NCI-H1092 (cell line): ENCODE measurements around the gene ABCE1.
"Not testable (repeated sequence)": the region's sequence is repeated elsewhere in the genome, so short reads cannot be mapped to it uniquely, and the experiment has no call there.

Experiments
- DNase-seq: peaks from one replicate; lab custom pipeline; 2025; lab: John Stamatoyannopoulos, UW

The ABCE1 gene

DNA sequence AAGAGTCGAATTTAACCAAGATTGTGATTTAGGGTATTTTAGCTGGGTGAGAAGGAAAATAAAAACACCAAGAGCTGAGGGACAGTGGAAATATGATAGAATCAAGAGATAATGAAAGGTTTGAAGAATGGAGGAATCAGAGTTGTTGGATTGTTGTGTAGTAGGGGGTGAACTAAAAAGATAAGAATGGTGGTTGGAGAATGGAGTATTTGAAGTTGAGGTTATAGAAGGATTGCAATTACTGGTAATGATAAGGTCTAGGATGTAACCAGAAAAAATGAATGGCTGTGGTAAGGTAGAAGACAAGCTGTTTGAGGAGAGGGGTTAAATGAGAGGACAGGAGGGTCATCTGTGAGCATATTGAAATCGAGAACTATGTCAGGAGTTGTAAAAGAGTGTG lies 4.5 kb downstream of the ABCE1 start:
- no peak for DNase-seq

DNA sequence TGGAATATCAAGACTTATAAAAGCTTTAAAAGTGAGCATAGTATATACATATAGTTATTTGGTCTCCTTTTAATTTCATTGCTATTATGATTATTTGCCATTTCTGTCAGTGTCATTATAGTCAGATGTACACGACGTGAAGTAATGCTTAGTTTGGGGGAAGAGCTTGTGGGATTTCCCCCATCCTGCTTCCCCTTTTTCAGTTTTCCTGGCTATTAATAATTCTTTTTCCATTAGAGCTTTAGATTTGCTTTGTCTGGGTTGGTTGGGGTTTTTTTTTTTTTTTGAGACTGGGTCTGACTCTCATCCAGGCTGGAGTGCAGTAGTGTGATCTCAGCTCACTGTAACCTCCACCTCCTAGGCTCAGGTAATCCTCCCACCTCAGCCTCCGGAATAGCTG lies 5.4 kb downstream of the ABCE1 start:
- no peak for DNase-seq

DNA sequence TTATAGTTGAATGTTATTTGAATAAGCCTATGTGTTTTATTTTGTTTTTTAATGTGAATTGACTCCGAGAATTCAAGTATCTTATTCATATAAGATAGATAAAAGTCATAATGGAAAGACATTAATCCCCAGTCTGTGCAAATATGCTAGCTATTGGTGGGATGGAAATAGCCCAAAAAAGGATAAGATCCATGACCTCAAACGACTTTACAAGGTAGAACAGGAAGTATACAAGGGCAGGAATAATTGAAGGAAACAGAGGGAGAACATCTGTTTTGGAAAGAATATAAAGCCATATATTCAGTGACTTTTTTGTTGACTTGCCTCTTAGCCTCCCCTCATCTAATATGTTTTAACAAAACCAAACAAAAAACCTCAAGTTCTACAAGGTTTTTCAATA lies 9.0 kb downstream of the ABCE1 start:
- DNase-seq: no peak

DNA sequence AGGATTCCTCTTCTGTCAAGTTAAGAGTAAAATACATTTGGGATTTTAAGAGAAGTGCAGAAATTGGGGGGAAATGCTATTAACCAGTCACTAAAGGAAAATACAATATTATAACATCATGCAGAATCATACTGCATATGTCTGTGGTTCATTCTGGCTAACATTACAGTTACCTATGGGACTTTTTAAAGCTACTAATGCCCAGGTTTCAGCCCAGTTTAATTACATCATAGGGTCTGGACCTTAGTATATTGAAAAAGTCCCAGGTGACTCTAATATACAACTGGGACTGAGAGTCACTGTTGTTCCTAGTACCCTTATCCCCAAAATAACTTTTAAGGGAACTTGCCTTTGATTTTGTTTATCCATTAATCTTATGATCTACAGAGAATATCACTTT lies 10.0 kb downstream of the ABCE1 start:
- DNase-seq: no peak

DNA sequence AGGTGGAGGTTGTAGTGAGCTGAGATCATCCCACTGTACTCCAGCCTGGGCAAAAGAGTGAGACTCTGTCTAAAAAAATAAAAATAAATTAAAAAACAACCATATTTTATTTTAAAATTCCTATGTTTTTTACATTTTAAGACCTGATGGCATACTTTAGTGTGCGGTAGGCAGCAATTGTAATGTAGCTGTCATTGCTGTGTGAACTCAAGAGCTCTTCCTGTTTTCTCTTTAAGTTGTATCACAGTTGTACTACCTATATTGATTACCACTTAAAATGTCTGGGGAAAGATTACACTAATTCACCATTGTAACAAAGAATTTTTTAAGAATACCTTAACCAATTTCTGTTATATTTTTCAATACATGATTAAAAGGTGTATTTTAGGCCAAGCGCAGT lies 27.3 kb downstream of the ABCE1 start:
- DNase-seq: no peak

DNA sequence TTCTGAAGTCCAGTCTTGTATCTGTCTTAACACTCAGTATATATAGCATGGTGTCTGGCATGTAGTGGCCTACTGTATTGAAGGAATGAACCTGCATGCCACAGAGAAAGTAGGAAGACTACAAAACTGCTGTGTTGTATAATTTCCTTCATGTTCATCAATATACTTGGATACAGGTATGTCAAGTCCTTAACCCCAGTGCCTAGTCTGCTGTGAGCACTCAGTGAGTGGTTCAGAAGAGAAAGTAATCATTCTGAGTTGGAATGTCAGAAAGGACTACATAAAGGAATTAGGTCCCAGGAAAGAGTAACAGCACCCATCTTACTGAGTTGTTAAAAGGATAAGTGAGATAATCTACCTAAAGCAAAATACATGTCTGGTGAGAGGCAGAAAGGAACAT lies 32.0 kb downstream of the ABCE1 start:
- DNase-seq: no peak

DNA sequence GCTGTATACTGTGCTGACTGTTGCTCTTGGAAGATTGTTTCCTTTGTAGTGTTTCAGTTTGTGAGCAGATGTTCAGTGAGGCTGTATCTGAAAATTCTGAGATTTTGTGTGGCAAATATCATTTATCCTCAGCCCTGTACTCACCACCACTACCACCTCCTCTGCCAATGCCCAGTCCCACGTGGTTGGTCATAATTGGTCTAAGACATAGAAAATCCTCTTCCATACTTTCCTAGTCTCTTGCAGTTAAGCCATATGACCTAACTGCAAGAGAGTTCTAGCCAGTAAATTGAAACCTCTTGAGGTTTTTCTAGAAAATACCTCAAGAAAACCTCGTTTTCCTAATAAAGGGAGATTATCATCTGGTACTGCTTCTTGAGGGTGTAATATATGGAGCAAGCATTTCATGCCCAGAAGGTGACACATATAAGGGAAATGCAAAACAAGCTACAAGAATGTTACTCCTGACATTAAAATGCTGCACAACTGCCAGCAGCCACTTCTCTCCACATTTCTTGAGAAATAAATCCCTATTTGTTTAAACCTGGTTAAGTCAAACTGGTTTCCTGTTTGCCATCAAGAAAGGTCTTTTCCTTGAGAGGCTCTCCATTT lies 32.8 kb downstream of the ABCE1 start:
- no peak for DNase-seq

DNA sequence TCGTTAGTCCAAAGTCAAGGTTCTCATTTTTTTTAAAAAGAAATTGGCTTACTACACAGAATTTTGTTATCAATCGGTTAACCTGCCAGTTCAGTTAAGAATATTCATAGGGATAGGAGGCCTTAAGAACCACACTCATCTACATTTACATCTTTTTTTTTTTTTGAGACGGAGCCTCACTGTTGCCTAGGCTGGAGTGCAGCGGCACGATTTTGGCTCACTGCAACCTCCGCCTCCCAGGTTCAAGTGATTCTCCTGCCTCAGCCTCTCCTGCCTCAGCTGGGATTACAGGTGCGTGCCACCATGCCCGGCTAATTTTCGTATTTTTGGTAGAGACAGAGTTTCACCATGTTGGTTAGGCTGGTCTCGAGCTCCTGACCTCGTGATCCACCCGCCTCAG lies 33.7 kb downstream of the ABCE1 start:
- no peak for DNase-seq

DNA sequence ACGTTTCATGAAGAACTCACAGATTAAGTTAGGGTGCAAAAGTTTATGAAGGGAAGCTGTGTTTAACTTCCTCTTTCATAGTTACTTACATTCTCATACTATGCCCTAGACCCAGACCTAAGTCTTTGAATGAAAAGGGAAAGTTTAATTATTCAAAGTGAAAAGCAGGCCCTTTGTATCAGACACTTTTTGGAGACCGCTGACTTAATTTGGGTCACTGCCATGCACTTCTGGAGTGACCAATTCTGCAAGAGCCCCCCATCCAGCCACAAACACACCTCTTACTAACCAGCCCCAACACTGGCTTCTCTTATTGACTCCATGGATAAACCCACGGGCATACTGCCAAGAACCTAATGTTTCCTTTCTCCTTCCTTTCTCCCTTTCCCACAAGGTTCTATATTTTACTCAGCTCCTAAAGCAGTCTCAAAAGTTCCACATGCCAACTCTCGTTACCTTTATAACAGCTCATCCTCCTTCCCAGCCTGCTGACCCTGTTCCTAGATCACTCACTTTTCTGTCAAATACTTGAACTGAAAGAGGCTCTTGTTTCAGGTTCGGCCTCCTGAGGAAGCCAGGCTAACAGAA lies 34.5 kb downstream of the ABCE1 start:
- no peak for DNase-seq

DNA sequence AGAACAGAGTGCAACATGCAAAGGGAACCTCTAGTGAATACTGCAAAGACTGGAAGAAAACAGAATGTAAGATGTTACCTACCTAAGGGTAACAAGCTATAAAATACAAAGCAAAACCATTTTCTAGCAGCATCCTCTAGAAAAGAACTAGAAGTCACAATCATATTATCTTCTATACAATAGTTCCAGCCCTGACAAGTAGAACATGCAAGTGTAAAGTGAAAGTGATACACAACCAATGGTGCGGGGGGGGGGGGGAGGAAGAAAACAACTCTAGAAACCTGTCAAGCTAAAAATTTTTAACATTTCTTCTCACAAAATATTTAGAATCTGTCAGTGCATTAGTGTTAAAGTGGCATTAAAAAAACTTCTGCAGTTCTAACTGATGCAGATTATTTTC lies 38.1 kb downstream of the ABCE1 start:
- not testable (repeated sequence) for DNase-seq

DNA sequence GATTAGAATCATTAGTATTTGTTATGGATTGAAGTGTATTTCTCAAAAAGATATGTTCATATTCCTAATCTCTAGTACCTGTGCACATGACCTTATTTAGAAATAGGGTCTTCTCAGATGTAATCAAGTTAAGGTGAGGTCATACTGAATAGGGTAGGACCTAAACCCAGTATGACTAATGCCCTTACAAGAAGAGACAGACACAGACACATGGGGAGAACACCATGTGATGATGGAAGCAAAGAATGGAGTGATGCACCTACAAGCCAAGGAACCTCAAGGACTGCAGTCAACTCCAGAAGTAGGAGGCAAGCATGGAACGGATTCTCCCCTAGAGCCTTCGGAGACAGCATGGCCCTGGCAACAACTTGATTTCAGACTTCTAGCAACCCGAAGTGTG lies 50.9 kb downstream of the ABCE1 start:
- DNase-seq: no peak

DNA sequence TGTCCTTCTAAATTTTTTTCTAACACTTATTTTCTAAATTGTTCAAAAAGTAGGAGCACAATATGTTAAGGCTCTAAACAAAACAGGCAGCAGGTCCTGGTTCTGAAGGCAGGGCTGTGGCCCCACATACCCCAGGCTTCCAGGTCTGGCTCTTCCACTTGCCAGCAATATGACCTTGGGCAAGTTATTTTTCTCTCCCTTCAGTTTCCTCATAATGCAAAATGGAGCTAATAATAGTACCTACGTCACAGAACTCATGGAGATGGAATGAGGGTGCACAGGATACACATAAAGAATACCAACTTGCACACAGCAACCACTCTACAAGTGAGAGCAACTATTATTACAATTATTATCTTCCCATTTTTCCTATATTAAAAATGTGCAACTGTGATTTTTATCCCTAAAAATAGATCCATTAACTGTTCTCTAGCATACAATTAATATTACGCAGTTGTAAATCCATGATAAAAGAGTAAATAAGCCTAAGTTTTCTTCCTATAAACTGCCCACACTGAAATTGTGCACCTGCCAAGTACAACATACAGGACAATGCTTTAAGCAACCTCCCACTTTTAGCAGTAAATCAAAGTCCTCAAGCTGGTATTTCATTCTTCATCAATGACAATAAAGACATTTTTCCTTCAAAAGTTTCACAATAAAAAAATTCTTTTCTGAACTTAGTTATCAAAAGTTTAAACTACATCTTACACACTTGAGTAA lies 55.2 kb downstream of the ABCE1 start:
- no peak for DNase-seq

DNA sequence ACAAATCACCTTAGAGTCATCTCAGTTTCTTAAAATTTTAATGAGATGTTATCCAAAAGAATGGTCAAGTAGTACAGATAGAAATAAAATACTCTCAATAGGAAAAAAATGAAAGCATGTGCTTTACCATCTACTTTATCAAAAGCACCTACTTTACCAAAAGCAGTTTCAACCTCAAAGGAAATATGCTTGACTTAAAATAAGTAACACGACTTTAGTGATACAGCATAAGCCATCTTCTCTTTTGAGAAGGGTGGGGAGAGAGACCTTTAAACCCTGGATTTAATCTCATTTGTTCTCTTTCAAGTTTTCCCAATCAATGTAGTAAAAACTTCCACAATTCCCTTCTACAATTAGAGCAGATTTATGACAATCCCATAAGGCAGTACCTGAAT lies 55.8 kb downstream of the ABCE1 start:
- no peak for DNase-seq

DNA sequence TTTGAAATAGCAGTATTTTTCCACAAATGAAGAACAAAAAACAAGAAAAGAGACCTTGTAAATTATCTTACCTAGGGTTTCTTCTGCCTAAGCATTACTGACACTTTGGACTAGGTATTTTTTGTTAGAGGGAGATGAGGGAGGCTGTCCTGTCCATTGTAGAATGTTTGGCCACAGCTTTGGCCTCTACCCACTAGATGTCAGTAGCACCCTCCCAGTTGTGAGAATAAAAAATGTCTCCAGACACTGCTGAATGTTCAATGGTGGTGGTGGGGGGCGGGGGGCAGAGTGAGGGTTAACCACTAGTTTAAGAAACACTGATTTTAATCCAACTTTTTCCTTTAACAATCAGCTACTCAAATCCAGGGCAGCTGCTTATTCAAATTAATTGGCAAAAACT lies 56.5 kb downstream of the ABCE1 start:
- DNase-seq: no peak

DNA sequence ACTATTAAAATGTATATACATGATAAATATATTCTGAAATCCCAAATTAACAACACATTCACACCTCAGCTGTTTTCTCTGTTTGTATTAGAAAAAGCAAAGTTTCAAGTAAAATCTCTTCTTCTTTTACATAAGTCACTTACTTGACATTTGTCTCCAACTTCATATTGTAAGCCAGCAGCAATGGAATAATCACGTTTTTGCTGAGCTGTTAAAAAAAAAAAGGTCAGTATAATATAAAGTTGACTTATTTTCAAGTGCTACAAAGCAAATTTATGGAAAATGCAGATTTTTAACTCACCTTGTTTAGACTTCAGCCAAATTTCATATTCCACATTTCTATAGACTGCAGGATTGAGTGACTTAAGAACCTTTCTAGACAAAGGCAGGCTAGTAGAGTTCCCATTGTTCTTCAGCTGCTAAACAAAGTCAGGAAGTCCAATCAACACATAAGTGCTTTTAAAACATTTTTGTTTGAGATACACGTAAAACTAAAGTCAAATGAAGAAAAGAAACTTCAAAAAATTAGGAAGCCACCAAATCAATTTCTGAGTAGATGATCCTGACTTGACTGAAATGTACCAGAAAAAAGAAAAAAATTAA lies 57.3 kb downstream of the ABCE1 start:
- DNase-seq: no peak

DNA sequence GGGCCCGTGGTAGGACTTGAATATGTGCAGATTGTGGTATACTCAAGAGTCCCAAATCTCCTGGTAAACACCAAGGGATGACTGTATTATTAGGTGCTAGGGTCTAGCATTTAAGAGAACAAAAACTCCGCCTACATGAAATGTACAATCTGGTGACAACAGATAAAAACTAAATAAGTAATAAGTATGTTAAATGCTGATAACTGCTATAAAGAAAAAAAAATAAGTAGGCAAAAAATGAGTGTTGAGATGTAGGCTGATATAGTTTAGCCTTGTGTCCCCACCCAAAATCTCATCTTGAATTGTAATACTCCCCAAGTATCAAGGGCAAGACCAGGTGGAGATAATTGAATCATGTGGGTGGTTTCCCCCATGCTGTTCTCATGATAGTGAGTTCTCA lies 58.9 kb downstream of the ABCE1 start:
- DNase-seq: no peak

DNA sequence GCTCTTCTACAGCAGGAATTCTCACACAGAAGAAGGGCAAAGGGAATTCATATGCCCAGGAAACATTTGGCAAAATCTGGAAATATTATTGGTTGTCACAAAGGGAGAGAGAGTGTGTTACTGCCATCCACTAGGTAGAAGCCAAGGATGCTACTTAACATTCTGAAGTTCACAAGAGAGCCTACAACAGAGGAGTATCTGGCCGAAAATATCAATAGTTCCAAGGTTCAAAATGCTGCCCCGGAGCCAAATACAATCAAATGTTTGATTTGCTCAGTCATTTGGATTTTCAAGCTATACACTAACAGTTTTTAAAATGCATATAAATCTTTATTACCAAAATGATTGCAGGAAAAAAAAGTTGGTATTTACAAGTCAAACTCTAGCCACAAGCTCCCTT lies 63.4 kb downstream of the ABCE1 start:
- no peak for DNase-seq

DNA sequence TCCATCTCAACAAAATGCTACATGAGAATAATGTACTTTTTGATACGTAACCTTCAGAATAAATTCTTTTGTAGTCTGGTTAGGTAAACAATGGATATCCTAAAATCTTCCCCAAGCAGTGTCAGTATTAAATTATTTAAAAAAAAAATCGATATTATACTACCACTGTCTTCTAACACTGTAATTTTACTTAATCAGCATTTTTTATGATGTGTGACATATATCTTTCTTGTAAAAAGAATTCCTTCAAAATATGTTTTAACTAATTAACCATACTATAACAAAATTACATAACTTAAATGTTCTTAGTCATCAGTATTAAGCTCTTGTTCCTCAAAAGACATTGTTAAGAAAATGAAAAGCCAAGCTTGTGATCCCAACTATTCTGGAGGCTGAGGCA lies 69.8 kb downstream of the ABCE1 start:
- DNase-seq: no peak

DNA sequence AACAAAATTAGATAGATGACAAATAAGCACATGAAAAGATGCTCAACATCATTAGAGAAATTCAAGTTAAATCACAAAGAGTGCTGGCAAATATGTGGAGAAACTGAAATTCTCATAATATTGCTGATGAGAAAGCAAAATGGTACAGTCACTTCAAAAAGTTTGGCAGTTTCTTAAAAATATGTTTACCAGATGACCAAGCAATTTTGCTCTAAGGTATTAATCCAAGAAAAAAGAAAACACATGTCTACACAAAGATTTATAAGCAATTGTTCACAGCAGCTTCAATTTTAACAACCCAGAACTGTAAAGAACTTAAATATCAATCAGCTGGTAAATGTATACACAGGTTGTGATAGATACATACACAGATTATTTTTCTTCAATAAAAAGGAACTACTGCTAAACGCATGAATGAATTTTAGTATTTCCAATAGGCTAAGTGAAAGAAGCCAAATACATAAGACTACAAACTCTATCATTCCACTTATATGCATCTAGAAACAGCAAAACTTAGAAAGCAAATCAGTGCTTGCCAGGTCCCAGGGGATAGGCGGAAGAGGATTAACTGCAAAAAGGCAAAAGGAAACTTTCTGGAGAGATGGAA lies 70.6 kb downstream of the ABCE1 start:
- no peak for DNase-seq

DNA sequence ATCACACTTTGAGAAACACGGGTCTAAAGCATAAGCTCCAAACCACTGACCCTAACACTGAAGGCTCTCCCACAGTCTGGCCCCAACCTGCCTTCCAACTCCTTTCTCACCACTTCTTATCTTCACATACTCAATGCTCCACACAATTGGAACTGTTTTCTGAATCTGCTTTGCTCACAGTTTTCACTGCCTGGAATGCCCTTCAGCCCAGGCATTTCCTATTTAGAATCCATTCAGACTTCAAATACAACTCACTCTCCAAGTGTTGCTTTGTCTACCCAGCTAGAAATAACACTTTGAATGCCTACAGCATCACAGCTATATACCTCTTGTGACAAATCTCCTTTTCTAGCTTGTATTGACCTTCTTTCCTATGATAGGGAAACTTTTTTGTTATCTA lies 72.1 kb downstream of the ABCE1 start:
- DNase-seq: no peak

DNA sequence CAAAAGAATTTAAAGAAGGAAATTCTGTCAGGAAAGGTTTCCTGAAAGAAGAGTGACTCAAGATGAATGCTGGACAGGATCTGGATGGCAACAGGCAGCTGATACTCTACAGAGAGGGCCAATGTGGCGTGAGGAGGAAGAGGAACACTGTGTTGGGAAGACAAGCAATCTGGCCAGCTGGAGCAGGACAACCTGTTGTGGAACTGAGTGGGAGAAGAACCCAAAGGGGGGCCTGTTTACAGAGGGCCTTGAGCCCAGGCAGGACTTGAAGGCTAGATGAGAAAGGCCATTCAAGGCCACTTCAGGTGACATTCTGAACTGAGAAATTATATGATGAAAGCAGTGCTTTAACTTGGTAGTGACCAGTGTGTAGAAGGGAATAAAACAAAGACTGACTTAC lies 73.8 kb downstream of the ABCE1 start:
- DNase-seq: no peak

DNA sequence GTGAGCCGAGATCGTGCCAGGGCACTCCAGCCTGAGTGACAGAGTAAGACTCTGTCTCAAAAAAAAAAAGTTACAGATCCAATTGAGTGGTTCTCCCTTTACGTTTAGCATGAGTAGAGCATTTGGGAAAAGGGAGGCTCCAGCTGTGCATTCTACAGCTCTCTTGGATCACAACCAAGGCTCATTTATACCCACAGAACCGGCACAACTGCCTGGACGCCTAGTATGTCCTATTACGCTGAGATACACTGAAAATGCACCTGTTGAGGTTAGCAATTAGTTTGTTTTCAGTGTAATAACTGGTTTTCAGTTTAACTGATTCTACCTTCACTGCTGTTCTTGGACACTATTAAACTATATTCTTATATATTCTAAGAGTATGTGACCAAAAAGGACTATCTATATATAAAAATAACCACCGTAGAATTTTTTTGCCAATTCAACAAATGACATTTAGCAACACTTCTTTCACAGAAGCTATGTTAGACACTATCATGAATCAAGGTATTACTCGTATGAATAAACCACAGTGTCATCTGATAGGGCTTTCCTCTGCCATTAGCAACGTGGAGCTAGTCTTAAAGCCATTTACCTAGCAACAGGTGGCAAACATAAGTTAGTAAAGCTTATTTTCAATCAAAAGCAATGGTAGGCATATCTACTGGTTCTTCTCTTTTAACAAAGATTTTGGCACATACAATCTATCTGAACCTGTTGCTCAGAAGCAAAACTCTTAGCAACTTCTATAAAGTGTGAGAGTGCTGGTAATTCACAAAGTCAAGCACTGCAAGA lies 78.7 kb downstream of the ABCE1 start:
- no peak for DNase-seq
